CD14-positive monocyte (primary cell): Measurements from ENCODE around the gene UGDH. TPM values are rescaled to one million over a fixed set of nuclear protein-coding genes. Genes with fewer than 3 reads are reported as not detected.

Experiments
- DNase-seq, 3 donors: peaks; one replicate each; pipeline ENCODE4 v3.0.0-alpha.2; 2011 to 2022
- H2AFZ ChIP-seq: 2 replicates; pipeline ENCODE4 v1.6.0; 2012; ENCODE audit warnings: mild to moderate bottlenecking, low read depth, low read length, inconsistent platforms; ENCODE audit not compliant: insufficient read depth, poor library complexity, severe bottlenecking
- H3K27ac ChIP-seq, 2 donors: 1 replicate in 1 of 2; 2 replicates in 1 of 2; pipeline ENCODE4 v1.5.1; 2012 to 2013; ENCODE audit warnings: low read length in 2 of 2, control low read depth in 1 of 2, inconsistent platforms in 1 of 2, low read depth in 1 of 2, mild to moderate bottlenecking in 1 of 2
- H3K27me3 ChIP-seq, 2 donors: one replicate each; pipeline versions ENCODE4 v1.6.0 to v1.6.1; 2011 to 2013; ENCODE audit warnings: low read length in 2 of 2; ENCODE audit not compliant: control insufficient read depth in 2 of 2, insufficient read depth in 2 of 2
- H3K36me3 ChIP-seq, 2 donors: replicated peaks in 1 of 2; 1 replicate in 1 of 2; 2 replicates in 1 of 2; pipeline versions ENCODE4 v1.5.1 to v1.6.1; 2012 to 2013; ENCODE audit warnings: low read length in 2 of 2, control low read depth in 1 of 2, inconsistent platforms in 1 of 2, mild to moderate bottlenecking in 1 of 2; ENCODE audit not compliant: insufficient read depth in 2 of 2, control insufficient read depth in 1 of 2
- H3K4me1 ChIP-seq, 2 donors: 1 replicate in 1 of 2; 2 replicates in 1 of 2; pipeline versions ENCODE4 v1.5.1 to v1.6.1; 2012 to 2013; ENCODE audit warnings: low read length in 2 of 2, control low read depth in 1 of 2, inconsistent platforms in 1 of 2, mild to moderate bottlenecking in 1 of 2, moderate library complexity in 1 of 2; ENCODE audit not compliant: insufficient read depth in 2 of 2, control insufficient read depth in 1 of 2
- H3K4me2 ChIP-seq: replicated peaks from 2 replicates; pipeline ENCODE3; 2012; ENCODE audit warnings: low read length, moderate library complexity, mild to moderate bottlenecking; ENCODE audit not compliant: poor library complexity, severe bottlenecking; ENCODE audit errors: extremely low read depth
- H3K4me3 ChIP-seq, 3 experiments: fragments of 200-600 bp in 1 of 3; sonication (generic) in 1 of 3; replicated peaks in 1 of 3; 1 replicate in 2 of 3; 2 replicates in 1 of 3; pipeline ENCODE4 v1.5.1; 2011 to 2013; ENCODE audit warnings: low read length in 3 of 3, mild to moderate bottlenecking in 3 of 3, control low read depth in 2 of 3, low read depth in 2 of 3, inconsistent platforms in 1 of 3, moderate library complexity in 1 of 3
- H3K79me2 ChIP-seq: 2 replicates; pipeline ENCODE4 v1.6.0; 2012; ENCODE audit warnings: mild to moderate bottlenecking, control low read depth, inconsistent platforms, low read length, moderate library complexity; ENCODE audit not compliant: insufficient read depth
- H3K9ac ChIP-seq: 2 replicates; pipeline ENCODE4 v1.6.0; 2017; ENCODE audit warnings: low read length, mild to moderate bottlenecking; ENCODE audit not compliant: insufficient read depth, poor library complexity, severe bottlenecking
- H3K9me3 ChIP-seq, 2 donors: replicated peaks in 1 of 2; 1 replicate in 1 of 2; 2 replicates in 1 of 2; pipeline versions ENCODE4 v1.5.1 to v1.6.1; 2012 to 2013; ENCODE audit warnings: low read length in 2 of 2, control low read depth in 1 of 2; ENCODE audit not compliant: control insufficient read depth in 1 of 2, insufficient read depth in 1 of 2
- H4K20me1 ChIP-seq: 2 replicates; pipeline ENCODE4 v1.6.0; 2012; ENCODE audit warnings: mild to moderate bottlenecking, low read length, control low read depth, moderate library complexity; ENCODE audit not compliant: insufficient read depth
- H3K27ac Mint-ChIP-seq, 7 donors: one replicate each; pipeline ENCODE4 v1.8.0; 2020; ENCODE audit warnings: mild to moderate bottlenecking in 7 of 7, mixed read lengths in 7 of 7, moderate library complexity in 6 of 7, inconsistent platforms in 2 of 7
- H3K27me3 Mint-ChIP-seq, 3 donors: one replicate each; pipeline ENCODE4 v1.8.0; 2021 to 2022; ENCODE audit warnings: low read depth in 3 of 3, mild to moderate bottlenecking in 3 of 3, mixed read lengths in 3 of 3, moderate library complexity in 3 of 3, inconsistent platforms in 1 of 3
- H3K36me3 Mint-ChIP-seq, 2 donors: one replicate each; pipeline ENCODE4 v1.8.0; 2020; ENCODE audit warnings: mixed read lengths in 2 of 2, inconsistent platforms in 1 of 2, mild to moderate bottlenecking in 1 of 2
- H3K4me1 Mint-ChIP-seq: one replicate; pipeline ENCODE4 v1.8.0; 2020; ENCODE audit warnings: mild to moderate bottlenecking, mixed read lengths
- H3K4me3 Mint-ChIP-seq, 2 donors: one replicate each; pipeline ENCODE4 v1.8.0; 2020; ENCODE audit warnings: mild to moderate bottlenecking in 2 of 2, mixed read lengths in 2 of 2, moderate library complexity in 1 of 2
- H3K9me3 Mint-ChIP-seq, 7 donors: one replicate each; pipeline ENCODE4 v1.8.0; 2020 to 2022; ENCODE audit warnings: mixed read lengths in 7 of 7, mild to moderate bottlenecking in 6 of 7, moderate library complexity in 6 of 7, inconsistent platforms in 2 of 7
- WGBS: methylation state at CpG from one replicate; pipeline ENCODE4 v1.1.5; 2013; ENCODE audit warnings: missing lambda C conversion rate; ENCODE audit not compliant: insufficient coverage; 5-methylcytosine and 5-hydroxymethylcytosine counted together
- intact Hi-C, 2 donors: fragments of 100-400 bp; cut with micrococcal nuclease; formaldehyde crosslinking; loops; one replicate each; pipeline versions ENCODE4 v1.15.0 to v1.15.1; 2023
- polyA plus RNA-seq, 3 donors: library from polyadenylated mRNA; depleted of rRNA in 1 of 3; unstranded in 2 of 3; stranded (reverse) in 1 of 3; fragments of 300-500 nt in 2 of 3; fragments of >200 nt in 1 of 3; fragmentation: Illumina TruSeq in 2 of 3; gene quantifications; 1 replicate in 2 of 3; 2 replicates in 1 of 3; pipeline ENCODE4 v1.2.3, GENCODE V29; 2012 to 2021
- TF ChIP-seq, protein P1 (sequence below): fragments of 200-600 bp; IDR thresholded peaks from one replicate; pipeline ENCODE4 v1.8.0; 2022; ENCODE audit warnings: antibody characterized with exemption, mild to moderate bottlenecking

Gene UGDH
- polyA plus RNA-seq, 3 donors, result 4.6 to 19.7 (median 16.7) TPM

DNA sequence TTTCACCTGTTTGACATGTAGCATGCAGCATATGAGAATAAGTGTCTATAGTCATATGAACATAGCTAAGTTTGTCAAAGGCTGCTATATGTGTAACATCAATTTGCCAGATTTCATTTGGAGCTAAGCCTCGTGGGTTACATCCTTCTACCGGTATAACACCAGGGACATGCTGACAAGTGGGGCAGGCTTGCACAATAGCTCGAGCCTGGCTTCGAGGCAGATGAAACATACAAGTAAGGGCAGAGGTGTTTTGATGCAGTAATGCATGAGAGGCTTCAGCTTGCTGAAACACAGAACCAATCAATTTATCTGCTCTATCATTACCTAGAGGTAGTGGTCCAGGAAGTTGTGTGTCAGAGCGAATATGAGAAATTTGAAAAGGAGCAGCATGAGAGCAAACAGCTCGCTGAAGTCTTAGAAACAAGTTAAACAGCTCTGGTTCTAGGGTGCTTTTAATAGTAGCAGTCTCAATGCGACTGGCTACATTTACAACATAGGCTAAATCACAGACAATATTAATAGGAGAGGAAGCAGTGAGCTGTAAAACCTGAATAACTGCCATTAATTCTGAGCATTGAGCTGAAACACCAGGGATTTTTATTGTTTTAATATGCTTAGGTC is 14.9 kb upstream of the UGDH start:
- 70% methylated on average over 2 of the region's 7 CpGs for WGBS
- H2AFZ ChIP-seq, result no peak overlapping the region
- H4K20me1 ChIP-seq, result no peaks in the 10 kb centered on the region
- H3K27me3 Mint-ChIP-seq, result peaks cover 0 to 3% (median 2%) of the 10 kb centered on the region in 3 donors
- TF ChIP-seq, protein P1, sequence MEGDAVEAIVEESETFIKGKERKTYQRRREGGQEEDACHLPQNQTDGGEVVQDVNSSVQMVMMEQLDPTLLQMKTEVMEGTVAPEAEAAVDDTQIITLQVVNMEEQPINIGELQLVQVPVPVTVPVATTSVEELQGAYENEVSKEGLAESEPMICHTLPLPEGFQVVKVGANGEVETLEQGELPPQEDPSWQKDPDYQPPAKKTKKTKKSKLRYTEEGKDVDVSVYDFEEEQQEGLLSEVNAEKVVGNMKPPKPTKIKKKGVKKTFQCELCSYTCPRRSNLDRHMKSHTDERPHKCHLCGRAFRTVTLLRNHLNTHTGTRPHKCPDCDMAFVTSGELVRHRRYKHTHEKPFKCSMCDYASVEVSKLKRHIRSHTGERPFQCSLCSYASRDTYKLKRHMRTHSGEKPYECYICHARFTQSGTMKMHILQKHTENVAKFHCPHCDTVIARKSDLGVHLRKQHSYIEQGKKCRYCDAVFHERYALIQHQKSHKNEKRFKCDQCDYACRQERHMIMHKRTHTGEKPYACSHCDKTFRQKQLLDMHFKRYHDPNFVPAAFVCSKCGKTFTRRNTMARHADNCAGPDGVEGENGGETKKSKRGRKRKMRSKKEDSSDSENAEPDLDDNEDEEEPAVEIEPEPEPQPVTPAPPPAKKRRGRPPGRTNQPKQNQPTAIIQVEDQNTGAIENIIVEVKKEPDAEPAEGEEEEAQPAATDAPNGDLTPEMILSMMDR, result no peak
- H3K9me3 Mint-ChIP-seq, result peaks cover 0 to 8% (median 3%) of the 10 kb centered on the region in 7 donors
- H3K4me1 Mint-ChIP-seq, result no peaks in the 10 kb centered on the region
- no peak overlapping the region for H3K27ac Mint-ChIP-seq
- H3K4me3 ChIP-seq, result no peak overlapping the region
- H3K27ac ChIP-seq, result no peak overlapping the region
- H3K9ac ChIP-seq, result no peak overlapping the region
- H3K27me3 ChIP-seq, result no peaks in the 10 kb centered on the region
- intact Hi-C loops, result no loop called here
- H3K4me1 ChIP-seq, result no peaks in the 10 kb centered on the region
- peaks cover 0 to 3% of the 10 kb centered on the region in 2 donors for H3K9me3 ChIP-seq
- H3K36me3 Mint-ChIP-seq, result peaks cover 3 to 4% of the 10 kb centered on the region in 2 donors
- H3K36me3 ChIP-seq, result peaks cover 0 to 12% of the 10 kb centered on the region in 2 donors
- H3K4me3 Mint-ChIP-seq, result no peak overlapping the region
- DNase-seq, result no peak
- H3K4me2 ChIP-seq, result no peak overlapping the region
- H3K79me2 ChIP-seq, result no peaks in the 10 kb centered on the region

GRCh38 chr4:39539089-39539611 is 11.9 kb upstream of the UGDH start:
- H3K79me2 ChIP-seq, result no peaks in the 10 kb centered on the region
- no peak overlapping the region for H2AFZ ChIP-seq
- H3K9ac ChIP-seq, result no peak overlapping the region
- H3K27ac Mint-ChIP-seq, result no peak overlapping the region
- TF ChIP-seq, protein P1, result no peak
- no peak for DNase-seq
- H3K27me3 Mint-ChIP-seq, result peaks cover 0 to 2% (median 0%) of the 10 kb centered on the region in 3 donors
- H3K36me3 ChIP-seq, result peaks cover 0 to 10% of the 10 kb centered on the region in 2 donors
- WGBS, result 100% methylated on average over 5 of the region's 5 CpGs
- no peak overlapping the region for H3K27ac ChIP-seq
- peaks cover 9 to 16% of the 10 kb centered on the region in 2 donors for H3K36me3 Mint-ChIP-seq
- no peaks in the 10 kb centered on the region for H3K4me1 Mint-ChIP-seq
- H3K9me3 ChIP-seq, result peaks cover 0 to 3% of the 10 kb centered on the region in 2 donors
- no peak overlapping the region for H3K4me2 ChIP-seq
- H3K4me3 Mint-ChIP-seq, result no peak overlapping the region
- H3K9me3 Mint-ChIP-seq, result peaks cover 2 to 12% (median 6%) of the 10 kb centered on the region in 7 donors
- H4K20me1 ChIP-seq, result no peaks in the 10 kb centered on the region
- no peaks in the 10 kb centered on the region for H3K27me3 ChIP-seq
- intact Hi-C loops, result no loop called here
- H3K4me1 ChIP-seq, result no peaks in the 10 kb centered on the region
- no peak overlapping the region for H3K4me3 ChIP-seq
